Breast epithelium (tissue), 4 donors: ENCODE data around the gene UBE3C. TPM values are rescaled to one million over a fixed set of nuclear protein-coding genes. Genes with fewer than 3 reads are reported as not detected.
A peak's percentile ranks its signal among the peaks of the same experiment; 100 is the strongest.

Experiments used
- DNase-seq, 2 donors: peaks; one replicate each; pipeline ENCODE4 v3.0.0-alpha.2; 2019; ENCODE audit warnings: low spot score in 2 of 2
- H3K27ac ChIP-seq, 2 donors: fragments of 200-600 bp; sonication (generic) in 1 of 2; one replicate each; pipeline ENCODE4 v1.5.1; 2016 to 2019; ENCODE audit warnings: mild to moderate bottlenecking in 1 of 2
- H3K27me3 ChIP-seq, 2 donors: fragments of 200-600 bp; sonication (generic) in 1 of 2; one replicate each; pipeline versions ENCODE4 v1.5.1 to v1.6.0; 2017 to 2019; ENCODE audit warnings: control low read depth in 1 of 2, mild to moderate bottlenecking in 1 of 2
- H3K36me3 ChIP-seq: fragments of 200-600 bp; one replicate; pipeline ENCODE4 v1.5.1; 2019
- H3K4me1 ChIP-seq, 2 donors: fragments of 200-600 bp; sonication (generic); one replicate each; pipeline ENCODE4 v1.5.1; 2016 to 2019; ENCODE audit warnings: control low read depth in 1 of 2
- H3K4me3 ChIP-seq, 3 donors: fragments of 200-600 bp; sonication (generic); 1 replicate in 2 of 3; 2 replicates in 1 of 3; pipeline ENCODE4 v1.5.1; 2016 to 2019; ENCODE audit warnings: mild to moderate bottlenecking in 3 of 3, moderate library complexity in 2 of 3
- H3K9me3 ChIP-seq, 2 donors: fragments of 200-600 bp; sonication (generic) in 1 of 2; one replicate each; pipeline ENCODE4 v1.5.1; 2016 to 2019; ENCODE audit warnings: control low read depth in 1 of 2
- CTCF ChIP-seq, 3 donors: fragments of 450-650 bp; IDR thresholded peaks; one replicate each; pipeline ENCODE4 v1.5.1; 2016 to 2017; ENCODE audit warnings: antibody characterized with exemption in 3 of 3, mild to moderate bottlenecking in 3 of 3, moderate library complexity in 3 of 3
- POLR2A ChIP-seq: fragments of 450-650 bp; IDR thresholded peaks from one replicate; pipeline ENCODE4 v1.6.1; 2016; ENCODE audit warnings: antibody characterized with exemption, mild to moderate bottlenecking, moderate library complexity
- POLR2AphosphoS5 ChIP-seq, 3 donors: sonication (generic); formaldehyde crosslinking; IDR thresholded peaks; one replicate each; pipeline ENCODE4 v1.6.1; 2017; ENCODE audit warnings: antibody characterized with exemption in 3 of 3
- intact Hi-C: fragments of 100-400 bp; cut with DNase I; formaldehyde crosslinking; loops from one replicate; pipeline ENCODE4 v1.15.1; 2023; ENCODE audit warnings: low total_unique reads
- total RNA-seq, 3 donors: library from RNA; depleted of rRNA; stranded (reverse); fragments of >200 nt; gene quantifications; one replicate each; pipeline ENCODE4 v1.1.0, GENCODE V29; 2016

Gene UBE3C
- total RNA-seq, 3 donors from 2014 or later: 63.0 to 96.4 (median 87.4) TPM

GRCh38 chr7:157301610-157302120 is 162.9 kb downstream of the UBE3C start:
- TF ChIP-seq POLR2AphosphoS5 (IDR thresholded peaks at IDR 0.05) (no peak), POLR2A (no peak), CTCF (IDR thresholded peaks at IDR 0.05) (no peak)
- Histone ChIP-seq H3K36me3 (no peaks in the 10 kb centered on the region), H3K4me3 (no peak overlapping the region), H3K27me3 (no peaks in the 10 kb centered on the region), H3K27ac (peak overlapping the region in 1 of 2 donors; percentile 58), H3K4me1 (no peaks in the 10 kb centered on the region), H3K9me3 (no peaks in the 10 kb centered on the region)
- intact Hi-C loops: no loop called here
- no peak for DNase-seq

- H3K9me3 ChIP-seq: no peaks in the 10 kb centered on the region
- DNase-seq: no peak
- intact Hi-C loops: no loop called here
- no peak overlapping the region for H3K27ac ChIP-seq
- no peaks in the 10 kb centered on the region for H3K36me3 ChIP-seq
- H3K4me3 ChIP-seq: no peak overlapping the region
- H3K27me3 ChIP-seq: no peaks in the 10 kb centered on the region
- H3K4me1 ChIP-seq: no peaks in the 10 kb centered on the region
- TF ChIP-seq CTCF (IDR thresholded peaks at IDR 0.05) (no peak), POLR2A (no peak), POLR2AphosphoS5 (IDR thresholded peaks at IDR 0.05) (no peak)
Measured at GRCh38 chr7:157306846-157307838, 168.4 kb downstream of the UBE3C start.

- TF ChIP-seq CTCF (IDR thresholded peaks at IDR 0.05): no peak
- peak in 1 of 3 donors; percentile 30 for TF ChIP-seq POLR2AphosphoS5 (IDR thresholded peaks at IDR 0.05)
- no peak for TF ChIP-seq POLR2A
- DNase-seq: peak in 1 of 2 donors; percentile 80
Measured at GRCh38 chr7:157309988-157310668, 171.4 kb downstream of the UBE3C start.

GRCh38 chr7:157310676-157311185 is 172.0 kb downstream of the UBE3C start:
- no peaks in the 10 kb centered on the region for H3K27me3 ChIP-seq
- intact Hi-C loops: no loop called here
- no peaks in the 10 kb centered on the region for H3K4me1 ChIP-seq
- H3K9me3 ChIP-seq: no peaks in the 10 kb centered on the region
- H3K36me3 ChIP-seq: no peaks in the 10 kb centered on the region
- H3K4me3 ChIP-seq: no peak overlapping the region
- TF ChIP-seq POLR2A: no peak
- TF ChIP-seq CTCF (IDR thresholded peaks at IDR 0.05): no peak
- DNase-seq: peak in 1 of 2 donors; percentile 83
- peak overlapping the region; percentile 90 to 93 for H3K27ac ChIP-seq

More at GRCh38 chr7:157309988-157310668, 171.4 kb downstream of the UBE3C start:
- Histone ChIP-seq H3K4me3 (no peak overlapping the region), H3K27ac (peak overlapping the region; percentile 90 to 93), H3K36me3 (no peaks in the 10 kb centered on the region), H3K9me3 (no peaks in the 10 kb centered on the region), H3K27me3 (no peaks in the 10 kb centered on the region), H3K4me1 (no peaks in the 10 kb centered on the region)
- intact Hi-C loops: loop anchor here (2.0 kb wide), 1 partner anchor 79 kb away; no protein-coding TSS in a partner anchor
